ENCODE data around the gene ATP6V1F. TPM values are rescaled to one million over a fixed set of nuclear protein-coding genes. Genes with fewer than 3 reads are reported as not detected.

Gene ATP6V1F
- total RNA-seq, 1 experiment from 2014 or later: 115 TPM

GRCh38 chr7:128879461-128879938 is 16.8 kb downstream of the ATP6V1F start:
- Histone ChIP-seq H3K14ac (ENCODE audit: insufficient read depth, low read length) (no peak overlapping the region), H4K8ac (replicated peaks; ENCODE audit: insufficient read length, low read depth, low read length) (no peak overlapping the region), H2AK5ac (ENCODE audit: insufficient read length, low read length) (no peak overlapping the region), H2BK15ac (ENCODE audit: low read depth, low read length) (no peak overlapping the region), H4K5ac (ENCODE audit: insufficient read length, low read depth, low read length) (no peak overlapping the region), H3K23ac (ENCODE audit: insufficient read length, low read depth, low read length) (no peak overlapping the region), H3K4me2 (ENCODE audit: insufficient read depth, insufficient read length, low read length) (no peak overlapping the region), H2AFZ (ENCODE audit: low read length) (no peak overlapping the region), H3K9me3 (ENCODE audit: control insufficient read depth, low read depth, low read length) (no peaks in the 10 kb centered on the region), H3K18ac (ENCODE audit: insufficient read length, low read depth, low read length) (no peak overlapping the region), H4K20me1 (ENCODE audit: control insufficient read depth, insufficient read depth, insufficient read length) (no peaks in the 10 kb centered on the region), H4K91ac (ENCODE audit: insufficient read length, low read depth, low read length) (no peak overlapping the region), H3K79me2 (ENCODE audit: insufficient read depth, low read length) (no peaks in the 10 kb centered on the region), H3T11ph (ENCODE audit: low read length) (no peak overlapping the region), H3K4ac (ENCODE audit: low read depth, low read length) (no peak overlapping the region), H2BK20ac (ENCODE audit: low read depth, low read length, poor library complexity, severe bottlenecking) (no peak overlapping the region), H3K4me1 (ENCODE audit: insufficient read depth, low read length) (no peaks in the 10 kb centered on the region), H2BK12ac (ENCODE audit: insufficient read length, low read depth, low read length) (no peak overlapping the region), H3K23me2 (ENCODE audit: insufficient read length, low read depth, low read length, poor library complexity, severe bottlenecking) (no peaks in the 10 kb centered on the region), H2BK5ac (ENCODE audit: insufficient read length, low read length) (no peak overlapping the region), H3K27ac (ENCODE audit: insufficient read length, low read depth, low read length) (no peak overlapping the region), H3K56ac (ENCODE audit: insufficient read length, low read depth, low read length) (no peak overlapping the region), H3K27me3 (ENCODE audit: insufficient read depth, low read length) (no peaks in the 10 kb centered on the region), H2BK120ac (ENCODE audit: low read depth, low read length, poor library complexity, severe bottlenecking) (no peak overlapping the region), H3K79me1 (ENCODE audit: insufficient read depth, low read depth, low read length, poor library complexity, severe bottlenecking) (no peaks in the 10 kb centered on the region), H3K9ac (ENCODE audit: extremely low read depth, insufficient read length, low read length) (no peak overlapping the region)
- TF ChIP-seq CTCF (conservative IDR thresholded peaks at IDR 0.05): no peak
- H3K27me3 Mint-ChIP-seq (ENCODE audit: low read depth): peaks cover 1% of the 10 kb centered on the region; the same call in 1 of the 2 replicates
- H3K4me3 Mint-ChIP-seq: no peak overlapping the region
- H3K27ac Mint-ChIP-seq: no peak overlapping the region
- H3K36me3 Mint-ChIP-seq (ENCODE audit: insufficient read depth in 1 of 3, low read depth in 3 of 3): peaks cover 0 to 2% (median 0%) of the 10 kb centered on the region in 3 experiments; a peak in 2 of 7 replicates
- peaks cover 5 to 7% of the 10 kb centered on the region in 2 experiments; a peak in 3 of 4 replicates for H3K4me1 Mint-ChIP-seq
- 0 out of 5 replicates have a peak, but pooled peaks cover 0 to 4% of the 10 kb centered on the region in 2 experiments for H3K9me3 Mint-ChIP-seq
- no CpG with 5 or more reads among the region's 19 CpGs for WGBS (ENCODE audit: extremely low coverage, insufficient read length, low lambda C conversion rate)
- no peak for DNase-seq

All from H9 (cell line).